Activated gamma-delta T cell treated with Interleukin-2 at 50 U/mL for 16 hours (primary cell): ENCODE measurements around the gene MDFI.
A peak's percentile ranks its signal among the peaks of the same experiment; 100 is the strongest.

Experiments
- DNase-seq: peaks from one replicate; pipeline ENCODE4 v3.0.0-alpha.2; 2020

The MDFI gene, protein sequence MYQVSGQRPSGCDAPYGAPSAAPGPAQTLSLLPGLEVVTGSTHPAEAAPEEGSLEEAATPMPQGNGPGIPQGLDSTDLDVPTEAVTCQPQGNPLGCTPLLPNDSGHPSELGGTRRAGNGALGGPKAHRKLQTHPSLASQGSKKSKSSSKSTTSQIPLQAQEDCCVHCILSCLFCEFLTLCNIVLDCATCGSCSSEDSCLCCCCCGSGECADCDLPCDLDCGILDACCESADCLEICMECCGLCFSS

DNA sequence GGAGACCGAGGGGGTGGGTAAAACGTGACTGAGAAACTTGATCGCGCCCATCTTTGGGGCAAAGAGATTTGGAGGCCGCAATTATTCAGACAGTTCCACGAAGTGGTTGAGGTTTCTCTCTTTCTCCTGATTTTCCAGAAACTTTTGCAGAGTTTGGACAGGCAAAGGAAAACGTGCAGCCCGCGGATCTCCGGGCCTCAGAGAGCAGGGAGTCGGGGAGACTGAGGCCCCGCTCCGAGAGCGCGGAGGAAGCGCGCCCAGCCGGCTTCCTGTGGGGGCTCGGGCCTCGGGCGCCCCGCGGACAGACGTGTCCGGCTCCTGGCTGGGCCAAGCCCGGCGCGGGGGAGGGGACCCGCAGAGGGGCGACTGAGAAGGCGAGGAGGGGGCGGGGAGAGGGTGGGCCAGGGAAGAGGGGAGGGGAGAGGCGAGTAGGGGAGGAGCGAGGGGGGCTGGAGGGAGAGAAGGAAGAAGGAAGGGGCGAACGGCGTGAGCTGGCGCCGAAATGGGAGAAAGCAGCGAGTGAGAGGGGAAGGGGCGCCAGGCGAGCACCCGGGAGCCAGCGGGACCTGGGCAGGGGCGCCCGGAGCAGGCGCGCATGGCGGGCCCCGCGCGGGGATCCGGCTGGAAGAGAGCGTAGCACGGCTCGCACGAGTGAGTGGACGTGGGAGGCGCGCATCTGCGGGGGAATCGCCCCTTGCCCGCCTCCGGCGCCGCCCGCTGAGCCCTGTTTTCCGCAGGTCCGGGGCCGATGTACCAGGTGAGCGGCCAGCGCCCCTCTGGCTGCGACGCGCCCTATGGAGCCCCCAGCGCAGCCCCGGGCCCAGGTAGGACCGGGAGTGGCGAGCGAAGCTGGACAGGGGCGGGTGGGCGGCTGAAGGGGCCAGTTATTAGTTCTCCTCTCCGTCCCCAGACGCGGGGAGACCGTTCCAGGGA lies at the start of gene MDFI:
TSS of gene MDFI (plus strand) at position 467 of the 933 bp plus-strand sequence. CDS start at position 749, 282 bp downstream.
- no peak for DNase-seq

- DNase-seq = no peak
These were observed 49.0 kb upstream of the MDFI start for GRCh38 chr6:41589223-41589622.

GRCh38 chr6:41589636-41590622 lies 48.3 kb upstream of the MDFI start:
- no peak for DNase-seq

DNA sequence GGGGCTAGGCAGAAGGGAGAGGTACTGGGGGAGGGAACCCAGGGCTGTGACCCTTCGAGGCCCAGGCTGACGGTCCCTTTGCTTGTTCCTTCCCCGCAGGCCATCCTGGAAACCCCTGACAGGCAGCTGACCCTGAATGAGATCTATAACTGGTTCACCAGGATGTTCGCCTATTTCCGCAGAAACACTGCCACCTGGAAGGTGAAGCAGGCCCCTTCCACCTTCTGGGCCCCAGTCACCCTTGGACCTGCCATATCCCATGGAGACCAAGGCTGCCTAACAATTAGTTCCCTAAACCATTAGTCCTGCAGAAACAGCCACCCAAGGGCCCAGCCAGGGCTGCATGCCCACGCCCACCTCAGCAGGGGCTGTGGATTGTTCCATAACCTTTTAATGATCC lies 47.1 kb upstream of the MDFI start:
- no peak for DNase-seq

DNA sequence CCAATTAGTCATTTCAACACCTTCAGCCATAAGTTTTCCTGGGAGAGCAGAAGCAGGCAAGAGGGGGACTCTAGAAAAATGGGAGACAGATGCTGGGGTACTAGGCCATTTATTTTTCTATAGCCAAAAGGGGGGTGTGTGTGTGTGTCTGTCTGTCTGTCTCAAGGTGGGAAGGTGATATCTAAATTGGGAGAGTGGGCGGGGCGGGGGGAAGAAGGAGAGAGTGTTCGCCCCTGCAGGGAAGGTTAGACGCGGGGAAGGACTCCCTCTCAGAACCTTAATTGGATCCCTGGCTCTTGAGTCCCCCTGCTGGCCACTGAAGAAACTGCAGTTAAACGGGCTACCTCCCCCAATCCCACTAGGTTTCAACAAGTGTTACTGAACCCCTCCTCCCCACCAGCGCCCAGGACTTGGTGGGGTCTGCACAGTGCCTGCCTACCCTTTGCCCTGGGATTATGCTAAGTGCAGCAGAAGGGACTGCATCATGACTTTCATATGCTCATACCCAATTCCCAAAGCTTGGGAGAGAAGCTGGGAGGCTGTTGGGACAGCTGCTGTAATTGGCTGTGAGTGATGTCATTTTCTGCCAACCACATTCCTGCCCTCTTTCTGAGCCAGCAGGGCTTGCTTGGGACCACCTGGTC lies 46.3 kb upstream of the MDFI start:
- peak; percentile 78 for DNase-seq

DNA sequence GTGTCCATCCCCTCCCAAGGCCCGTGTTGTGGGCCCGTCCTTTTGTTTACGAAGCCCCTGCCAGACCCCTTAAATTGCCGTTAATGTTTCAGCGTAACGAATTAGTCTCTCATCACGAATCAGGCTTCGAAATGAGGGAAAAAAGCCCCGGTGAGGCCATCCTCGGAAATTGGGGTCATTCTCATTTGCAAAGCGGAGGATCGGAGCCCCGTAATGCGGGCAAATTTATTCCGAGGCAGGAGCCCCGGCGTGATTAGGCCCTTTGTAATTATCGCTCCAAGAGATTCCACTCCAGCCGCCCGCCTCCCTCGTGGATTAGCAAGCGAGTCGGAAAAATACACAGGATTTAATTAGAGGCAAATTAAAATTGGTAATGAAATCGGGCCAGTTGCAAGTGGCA lies 44.9 kb upstream of the MDFI start:
- no peak for DNase-seq

DNA sequence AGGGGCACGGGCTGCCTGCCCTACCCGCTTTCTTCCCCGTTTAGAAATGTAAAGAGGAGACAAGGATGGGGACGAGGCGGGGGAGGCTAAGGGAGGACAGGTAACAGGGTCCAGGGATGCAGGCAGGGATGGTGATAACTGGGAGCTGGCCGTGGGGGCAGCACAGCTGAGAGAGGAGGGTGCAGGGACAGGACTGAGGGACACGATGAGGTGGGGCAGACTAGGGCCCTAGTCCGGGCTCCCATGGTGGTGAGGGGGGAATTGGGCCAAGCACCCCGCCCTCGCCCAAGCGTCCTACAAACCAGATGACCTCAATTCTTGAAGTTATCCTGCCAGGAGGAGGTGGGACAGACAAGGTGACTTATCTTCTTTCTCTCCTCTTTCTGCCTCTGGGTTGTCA lies 44.4 kb upstream of the MDFI start:
- no peak for DNase-seq

- no peak for DNase-seq
These were observed 43.9 kb upstream of the MDFI start for GRCh38 chr6:41594326-41594725.

DNA sequence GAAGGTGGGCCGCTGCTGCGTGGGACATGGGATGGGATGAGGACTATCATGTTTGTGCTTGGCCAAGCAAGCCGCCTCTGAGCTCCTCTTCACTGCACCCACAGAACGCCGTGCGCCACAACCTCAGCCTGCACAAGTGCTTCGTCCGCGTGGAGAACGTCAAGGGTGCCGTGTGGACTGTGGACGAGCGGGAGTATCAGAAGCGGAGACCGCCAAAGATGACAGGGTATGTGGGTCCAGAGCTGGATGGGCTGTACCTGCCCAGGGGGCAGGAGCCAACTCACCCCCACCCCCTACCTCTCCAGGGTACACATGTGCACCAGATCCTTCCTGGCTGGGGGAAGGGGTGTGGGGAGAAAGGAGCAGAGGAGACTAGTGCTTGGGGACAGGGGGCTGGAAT lies 43.5 kb upstream of the MDFI start:
- no peak for DNase-seq

- DNase-seq = no peak
These were observed 43.1 kb upstream of the MDFI start for GRCh38 chr6:41595166-41595565.

- DNase-seq = no peak
These were observed 42.1 kb upstream of the MDFI start for GRCh38 chr6:41596096-41596685.

GRCh38 chr6:41596807-41597206 lies 41.5 kb upstream of the MDFI start:
- no peak for DNase-seq

- DNase-seq = no peak
These were observed 40.8 kb upstream of the MDFI start for GRCh38 chr6:41597246-41598000.

GRCh38 chr6:41598670-41599014 lies 39.6 kb upstream of the MDFI start:
- DNase-seq = no peak

DNA sequence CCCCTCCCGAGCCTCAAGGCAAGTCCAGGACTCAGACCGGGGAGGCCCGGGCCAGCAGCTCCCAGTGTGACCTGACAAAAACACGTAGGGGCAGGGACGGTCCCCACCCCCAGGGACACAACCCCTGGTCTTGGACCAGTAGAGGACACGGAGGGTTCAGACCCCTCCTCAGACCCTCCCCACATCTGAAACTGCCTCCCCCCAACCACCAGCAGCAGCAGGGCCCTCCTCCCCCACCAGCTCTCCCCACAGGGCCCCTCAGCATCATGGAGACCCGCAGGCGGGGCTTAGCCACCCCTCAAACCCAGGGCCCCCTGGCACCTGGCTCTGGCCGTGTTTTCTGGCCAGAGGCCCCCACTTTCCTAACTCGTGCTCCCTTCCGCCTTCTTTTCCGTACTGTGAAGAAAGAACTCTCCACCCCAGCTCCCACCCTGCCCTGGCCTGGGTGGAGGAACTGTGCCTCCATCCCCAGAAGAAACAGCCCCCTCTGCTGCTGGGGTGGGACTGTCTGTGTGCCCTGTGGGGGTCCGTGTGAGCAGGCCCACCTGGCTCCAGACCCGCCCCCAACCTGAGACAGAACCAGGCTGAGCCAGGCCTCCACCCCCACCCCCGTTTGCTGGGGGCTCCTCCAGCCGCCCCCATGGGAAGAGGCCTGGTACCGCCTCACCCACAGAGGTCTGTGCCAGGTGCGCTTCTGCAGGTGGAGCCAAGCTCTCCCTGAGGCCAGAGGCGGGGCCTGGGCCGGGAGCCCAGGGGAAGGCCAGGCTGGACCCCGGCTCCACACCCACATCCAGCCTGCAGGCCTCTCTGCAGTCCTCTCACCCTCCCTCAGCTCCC lies 39.0 kb upstream of the MDFI start:
- DNase-seq = no peak

GRCh38 chr6:41599852-41600445 lies 38.3 kb upstream of the MDFI start:
- no peak for DNase-seq

GRCh38 chr6:41600499-41601247 lies 37.6 kb upstream of the MDFI start:
- no peak for DNase-seq

GRCh38 chr6:41601248-41601549 lies 37.1 kb upstream of the MDFI start:
- DNase-seq = no peak

DNA sequence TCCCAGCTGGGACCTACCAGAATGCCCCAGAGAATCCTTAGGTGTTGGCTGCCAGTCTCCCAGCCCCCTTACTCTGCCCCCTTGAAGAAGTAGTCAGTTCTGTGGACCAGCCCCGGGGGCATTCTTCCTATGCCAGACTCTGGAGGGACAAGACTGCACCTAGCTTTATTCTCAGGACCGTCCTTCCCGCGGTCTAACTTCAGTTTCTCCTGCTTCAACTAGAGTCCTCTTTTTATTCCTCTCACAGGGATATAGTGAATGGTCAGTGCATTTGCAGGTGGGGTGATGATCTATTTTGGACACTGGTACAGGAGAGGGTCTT lies 35.9 kb upstream of the MDFI start:
- no peak for DNase-seq
